AG04449 (cell line): ENCODE measurements around the gene GHRH.

ENCODE experiments used
- CTCF ChIA-PET: fragments of 350-600 bp; formaldehyde crosslinking; extraction: SDS; loops from one replicate; lab custom pipeline; 2021; ENCODE audit warnings: antibody characterized with exemption; lab: Yijun Ruan, JAX
- POLR2A ChIA-PET: fragments of 400-600, 350-600 bp; formaldehyde crosslinking; extraction: SDS; loops from one replicate; lab custom pipeline; 2020; ENCODE audit warnings: antibody characterized with exemption, inconsistent platforms; lab: Yijun Ruan, JAX
- DNase-seq: peaks from one replicate; pipeline ENCODE4 v3.0.0-alpha.2; 2010; ENCODE audit warnings: low read depth, low spot score
- H3K4me3 ChIP-seq: 2 replicates; pipeline ENCODE4 v1.5.1; 2011; ENCODE audit warnings: low read depth, mild to moderate bottlenecking, control low read depth, low read length
- TF ChIP-seq, protein P1 (sequence below): IDR thresholded peaks from one replicate; pipeline ENCODE4 v1.5.1; 2011; ENCODE audit warnings: mild to moderate bottlenecking, moderate library complexity, low read length, control low read depth, inconsistent platforms; ENCODE audit not compliant: insufficient read depth; ENCODE audit errors: missing control alignments

Gene GHRH

DNA sequence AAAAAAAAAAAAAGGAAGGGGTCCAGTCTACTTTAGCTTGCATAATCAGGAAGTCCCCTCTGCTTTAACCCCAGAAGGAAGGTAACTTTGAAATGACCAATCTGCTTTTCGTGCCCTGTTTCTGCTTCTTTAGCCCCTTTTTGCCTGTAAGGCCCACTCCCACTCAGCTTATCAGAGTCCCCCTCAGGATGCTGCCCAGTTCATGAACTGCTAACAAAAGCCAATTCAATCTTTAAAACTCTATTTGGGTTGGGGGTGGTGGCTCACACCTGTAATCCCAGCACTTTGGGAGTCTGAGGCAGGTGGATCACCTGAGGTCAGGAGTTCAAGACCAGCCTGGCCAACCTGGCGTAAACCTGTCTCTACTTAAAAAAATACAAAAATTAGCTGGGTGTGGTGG, 12.3 kb downstream of the GHRH start:
- DNase-seq = no peak
- TF ChIP-seq, protein P1, sequence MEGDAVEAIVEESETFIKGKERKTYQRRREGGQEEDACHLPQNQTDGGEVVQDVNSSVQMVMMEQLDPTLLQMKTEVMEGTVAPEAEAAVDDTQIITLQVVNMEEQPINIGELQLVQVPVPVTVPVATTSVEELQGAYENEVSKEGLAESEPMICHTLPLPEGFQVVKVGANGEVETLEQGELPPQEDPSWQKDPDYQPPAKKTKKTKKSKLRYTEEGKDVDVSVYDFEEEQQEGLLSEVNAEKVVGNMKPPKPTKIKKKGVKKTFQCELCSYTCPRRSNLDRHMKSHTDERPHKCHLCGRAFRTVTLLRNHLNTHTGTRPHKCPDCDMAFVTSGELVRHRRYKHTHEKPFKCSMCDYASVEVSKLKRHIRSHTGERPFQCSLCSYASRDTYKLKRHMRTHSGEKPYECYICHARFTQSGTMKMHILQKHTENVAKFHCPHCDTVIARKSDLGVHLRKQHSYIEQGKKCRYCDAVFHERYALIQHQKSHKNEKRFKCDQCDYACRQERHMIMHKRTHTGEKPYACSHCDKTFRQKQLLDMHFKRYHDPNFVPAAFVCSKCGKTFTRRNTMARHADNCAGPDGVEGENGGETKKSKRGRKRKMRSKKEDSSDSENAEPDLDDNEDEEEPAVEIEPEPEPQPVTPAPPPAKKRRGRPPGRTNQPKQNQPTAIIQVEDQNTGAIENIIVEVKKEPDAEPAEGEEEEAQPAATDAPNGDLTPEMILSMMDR = no peak
- H3K4me3 ChIP-seq = no peak overlapping the region
- CTCF ChIA-PET = interaction anchor here (1.1 kb wide), 2 partner anchors 54 to 136 kb away, joined by 3 to 4 read pairs; no protein-coding TSS in a partner anchor
- POLR2A ChIA-PET = no interaction called here

DNA sequence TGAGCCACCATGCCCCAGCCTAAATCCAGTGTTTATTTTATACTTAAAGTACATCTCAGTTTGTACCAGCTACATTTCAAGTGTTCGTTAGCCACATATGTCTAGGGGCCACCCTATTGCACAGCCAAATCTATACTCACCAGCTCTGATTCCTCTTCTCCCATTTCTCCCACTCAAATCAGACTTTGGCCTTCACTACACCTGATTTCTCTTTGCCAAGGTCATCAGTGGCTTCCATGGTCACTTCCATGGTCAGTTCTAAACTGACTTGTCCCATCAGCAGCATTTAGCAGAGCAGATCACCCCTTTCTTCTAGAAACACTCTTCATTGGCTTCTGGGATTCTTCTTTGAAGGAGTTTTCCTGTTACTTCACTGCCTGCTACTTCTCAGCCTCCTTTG, 14.1 kb downstream of the GHRH start:
- TF ChIP-seq, protein P1 = no peak
- H3K4me3 ChIP-seq = no peak overlapping the region
- no peak for DNase-seq
- ChIA-PET CTCF (interaction anchor here (1.1 kb wide), 1 partner anchor 45 kb away, joined by 3 read pairs; no protein-coding TSS in a partner anchor), POLR2A (interaction anchor here (0.6 kb wide), 1 partner anchor 664 kb away, joined by 3 read pairs; no protein-coding TSS in a partner anchor)

DNA sequence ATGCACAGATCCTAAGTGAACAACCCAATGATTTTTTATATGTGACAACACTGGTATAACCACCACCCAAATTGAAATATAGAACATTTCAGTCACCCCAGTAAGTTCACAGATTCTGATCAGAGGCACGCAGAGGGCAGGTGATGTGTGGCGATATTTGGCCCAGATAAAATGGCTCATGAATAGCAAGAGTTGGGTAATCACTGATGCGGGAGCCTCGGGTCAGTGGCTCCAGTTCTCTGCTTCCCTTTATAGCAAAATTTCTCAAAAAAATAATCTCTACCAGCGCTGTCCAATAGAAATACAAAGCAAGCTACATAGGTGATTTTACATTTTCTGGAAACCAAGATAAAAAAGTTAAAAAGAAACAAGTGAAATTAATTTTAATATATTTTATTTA, 14.9 kb downstream of the GHRH start:
- ChIA-PET POLR2A (interaction anchor here (0.6 kb wide), 1 partner anchor 665 kb away, joined by 3 read pairs; no protein-coding TSS in a partner anchor), CTCF (interaction anchor here (1.1 kb wide), 1 partner anchor 44 kb away, joined by 3 read pairs; no protein-coding TSS in a partner anchor)
- no peak overlapping the region for H3K4me3 ChIP-seq
- no peak for DNase-seq
- TF ChIP-seq, protein P1 = no peak

DNA sequence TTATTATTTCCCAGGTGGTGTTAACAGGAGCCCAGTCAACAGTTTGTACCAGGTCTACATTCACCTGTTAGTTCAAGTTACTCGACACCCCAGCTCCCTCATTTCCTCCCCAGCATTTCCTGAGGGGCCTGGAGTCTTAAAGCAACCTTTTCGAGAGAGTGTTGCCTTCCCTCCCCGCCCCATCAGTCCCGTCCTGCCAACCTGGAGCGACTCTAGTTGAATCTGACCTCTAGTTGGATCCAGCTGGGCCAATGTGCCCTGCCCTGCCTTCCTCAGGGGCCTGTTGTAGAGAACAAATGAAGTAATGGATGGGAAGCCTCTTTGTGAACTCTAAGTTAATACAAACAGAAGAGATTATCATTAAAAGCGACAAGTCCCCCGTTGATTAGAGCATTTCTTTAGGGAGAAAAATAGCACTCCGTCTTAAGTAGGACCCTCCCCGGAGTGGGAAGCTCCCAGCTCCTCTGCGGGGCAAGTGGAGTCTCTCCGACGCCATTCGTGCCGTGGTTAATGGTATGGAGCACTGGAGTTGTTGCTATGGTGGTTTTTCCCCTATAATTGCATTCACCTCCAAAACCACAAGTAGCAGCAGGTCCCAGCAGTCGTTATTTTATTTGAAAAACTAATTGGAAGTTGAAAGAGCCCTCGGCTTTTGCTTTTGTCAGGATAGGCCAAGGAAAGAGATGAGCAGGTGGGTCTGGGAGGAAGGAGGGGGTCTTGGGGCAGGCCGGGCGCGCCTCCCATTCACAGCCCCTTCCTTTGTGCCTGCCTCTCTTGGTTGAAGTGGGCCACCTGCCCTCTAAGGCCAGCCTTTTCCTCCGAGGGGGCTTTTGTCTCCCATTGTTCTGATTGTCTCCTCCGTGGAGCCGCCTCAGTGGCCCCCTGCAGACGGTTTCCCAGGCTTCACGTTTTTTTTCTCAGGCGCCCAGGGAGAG, 16.1 kb downstream of the GHRH start:
- H3K4me3 ChIP-seq = no peak overlapping the region
- ChIA-PET POLR2A (no interaction called here), CTCF (interaction anchor here (1.1 to 1.4 kb wide), 2 partner anchors 43 to 52 kb away, joined by 3 to 4 read pairs; no protein-coding TSS in a partner anchor)
- TF ChIP-seq, protein P1 = no peak
- no peak for DNase-seq

DNA sequence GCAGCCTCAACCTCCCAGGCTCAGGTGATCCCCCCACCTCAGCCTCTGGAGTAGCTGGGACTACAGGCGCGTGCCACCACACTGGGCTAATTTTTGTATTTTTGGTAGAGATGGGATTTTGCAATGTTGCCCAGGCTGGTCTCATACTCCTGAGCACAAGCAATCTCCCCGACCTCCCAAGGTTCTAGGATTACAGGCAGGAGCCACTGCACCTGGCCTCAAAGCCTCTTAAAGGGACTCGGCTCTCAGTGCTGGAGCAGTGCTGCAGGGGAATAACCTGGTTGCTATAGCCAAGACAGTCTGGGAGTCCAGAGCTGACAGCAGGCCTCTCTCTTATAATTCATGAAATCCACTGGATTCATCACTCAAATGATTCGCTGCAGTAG, 17.0 kb downstream of the GHRH start:
- CTCF ChIA-PET = interaction anchor here (1.1 to 1.4 kb wide), 2 partner anchors 42 to 51 kb away, joined by 3 to 4 read pairs; no protein-coding TSS in a partner anchor
- H3K4me3 ChIP-seq = no peak overlapping the region
- DNase-seq = no peak
- POLR2A ChIA-PET = no interaction called here
- TF ChIP-seq, protein P1 = no peak
